Natural killer cell (primary cell): ENCODE measurements around the gene DUSP7. TPM values are rescaled to one million over a fixed set of nuclear protein-coding genes. Genes with fewer than 3 reads are reported as not detected.

Experiments used
- ATAC-seq, 3 donors: fragments of 150-1000 bp in 2 of 3; fragments of 200-7000 bp in 1 of 3; cut with Tn5 transposase; 1 replicate in 1 of 3; 2 replicates in 2 of 3; pipeline ENCODE4 v1.10.0; 2021; ENCODE audit warnings: mild to moderate bottlenecking in 2 of 3, moderate library complexity in 2 of 3
- DNase-seq, 2 donors: peaks; one replicate each; pipeline versions ENCODE4 v3.0.0 to v3.0.0-alpha.2; 2013 to 2021; ENCODE audit warnings: mixed read lengths in 1 of 2
- H3K27ac ChIP-seq: one replicate; pipeline ENCODE4 v1.5.1; 2013; ENCODE audit warnings: mild to moderate bottlenecking, low read length
- H3K27me3 ChIP-seq: one replicate; pipeline ENCODE4 v1.6.1; 2013; ENCODE audit warnings: low read length; ENCODE audit not compliant: control insufficient read depth, insufficient read depth
- H3K36me3 ChIP-seq: one replicate; pipeline ENCODE4 v1.6.1; 2013; ENCODE audit warnings: low read length; ENCODE audit not compliant: control insufficient read depth, insufficient read depth
- H3K4me1 ChIP-seq: one replicate; pipeline ENCODE4 v1.6.1; 2013; ENCODE audit warnings: low read length; ENCODE audit not compliant: control insufficient read depth, insufficient read depth
- H3K4me3 ChIP-seq: one replicate; pipeline ENCODE4 v1.5.1; 2013; ENCODE audit warnings: low read length
- H3K9me3 ChIP-seq: one replicate; pipeline ENCODE4 v1.6.1; 2013; ENCODE audit warnings: low read length; ENCODE audit not compliant: control insufficient read depth, insufficient read depth
- H3K27ac Mint-ChIP-seq, 2 donors: one replicate each; pipeline ENCODE4 v1.8.0; 2022; ENCODE audit warnings: mild to moderate bottlenecking in 2 of 2, mixed read lengths in 2 of 2, moderate library complexity in 1 of 2
- H3K27me3 Mint-ChIP-seq, 2 donors: one replicate each; pipeline ENCODE4 v1.8.0; 2022; ENCODE audit warnings: low read depth in 2 of 2, mixed read lengths in 2 of 2
- H3K36me3 Mint-ChIP-seq: one replicate; pipeline ENCODE4 v1.8.0; 2022; ENCODE audit warnings: mixed read lengths
- H3K4me1 Mint-ChIP-seq, 2 donors: one replicate each; pipeline ENCODE4 v1.8.0; 2022; ENCODE audit warnings: mixed read lengths in 2 of 2
- H3K4me3 Mint-ChIP-seq: one replicate; pipeline ENCODE4 v1.8.0; 2022; ENCODE audit warnings: mild to moderate bottlenecking, moderate library complexity, mixed read lengths
- H3K9me3 Mint-ChIP-seq, 2 donors: one replicate each; pipeline ENCODE4 v1.8.0; 2022; ENCODE audit warnings: mixed read lengths in 2 of 2
- WGBS: methylation state at CpG from one replicate; pipeline ENCODE4 v1.1.7; 2013; ENCODE audit warnings: missing lambda C conversion rate; ENCODE audit not compliant: insufficient coverage; 5-methylcytosine and 5-hydroxymethylcytosine counted together
- intact Hi-C: fragments of 100-400 bp; cut with micrococcal nuclease; formaldehyde crosslinking; loops from one replicate; pipeline ENCODE4 v1.14.2; 2022
- total RNA-seq, 4 donors: library from RNA; stranded (reverse); fragments of 120-200 nt in 1 of 4; gene quantifications; one replicate each; pipeline versions ENCODE4 v1.2.3 to v1.2.4, GENCODE V29; 2013 to 2022
- TF ChIP-seq, protein P1 (sequence below): fragments of 200-600 bp; IDR thresholded peaks from one replicate; pipeline ENCODE4 v1.8.0; 2022; ENCODE audit warnings: antibody characterized with exemption

Gene DUSP7
- total RNA-seq, 3 donors from 2014 or later (not counting 1 experiment from before 2014, with no cell fraction given), result 8.7 to 17.4 (median 11.6) TPM

DNA sequence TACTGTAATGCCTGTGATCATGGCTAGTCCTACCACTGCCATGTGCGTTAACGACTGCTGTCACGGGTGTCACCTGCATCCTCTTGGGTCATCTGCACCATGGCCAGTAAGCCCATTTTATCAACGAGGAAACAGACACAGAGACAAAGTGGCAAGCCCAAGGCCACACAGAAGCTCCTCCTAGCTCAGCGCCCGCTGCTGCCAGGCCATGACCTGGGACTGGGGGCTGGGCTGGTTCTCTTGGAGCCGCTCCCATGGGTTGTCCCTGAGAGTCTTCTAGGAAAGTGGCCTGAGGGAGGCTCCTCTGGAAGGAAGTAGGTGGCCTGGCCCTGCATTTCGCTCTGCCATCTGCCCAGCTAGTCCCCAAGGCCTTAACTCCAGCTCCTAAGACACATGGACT is 4.9 kb downstream of the DUSP7 start:
- Mint-ChIP-seq H3K27ac (peak overlapping the region; percentile 91 to 94), H3K36me3 (no peaks in the 10 kb centered on the region), H3K27me3 (no peaks in the 10 kb centered on the region), H3K9me3 (no peaks in the 10 kb centered on the region), H3K4me1 (peaks cover 37 to 63% of the 10 kb centered on the region in 2 donors), H3K4me3 (peak overlapping the region; percentile 93)
- Histone ChIP-seq H3K4me1 (peaks cover 69% of the 10 kb centered on the region), H3K27ac (peak overlapping the region; percentile 81), H3K9me3 (no peaks in the 10 kb centered on the region), H3K27me3 (no peaks in the 10 kb centered on the region), H3K4me3 (no peak overlapping the region), H3K36me3 (peaks cover 38% of the 10 kb centered on the region)
- ATAC-seq (no peak), DNase-seq (no peak)
- WGBS, result 89% methylated on average over 8 of the region's 8 CpGs
- intact Hi-C loops, result loop anchor here (5.0 kb wide), 2 partner anchors 49 to 71 kb away; no protein-coding TSS in a partner anchor
- TF ChIP-seq, protein P1, sequence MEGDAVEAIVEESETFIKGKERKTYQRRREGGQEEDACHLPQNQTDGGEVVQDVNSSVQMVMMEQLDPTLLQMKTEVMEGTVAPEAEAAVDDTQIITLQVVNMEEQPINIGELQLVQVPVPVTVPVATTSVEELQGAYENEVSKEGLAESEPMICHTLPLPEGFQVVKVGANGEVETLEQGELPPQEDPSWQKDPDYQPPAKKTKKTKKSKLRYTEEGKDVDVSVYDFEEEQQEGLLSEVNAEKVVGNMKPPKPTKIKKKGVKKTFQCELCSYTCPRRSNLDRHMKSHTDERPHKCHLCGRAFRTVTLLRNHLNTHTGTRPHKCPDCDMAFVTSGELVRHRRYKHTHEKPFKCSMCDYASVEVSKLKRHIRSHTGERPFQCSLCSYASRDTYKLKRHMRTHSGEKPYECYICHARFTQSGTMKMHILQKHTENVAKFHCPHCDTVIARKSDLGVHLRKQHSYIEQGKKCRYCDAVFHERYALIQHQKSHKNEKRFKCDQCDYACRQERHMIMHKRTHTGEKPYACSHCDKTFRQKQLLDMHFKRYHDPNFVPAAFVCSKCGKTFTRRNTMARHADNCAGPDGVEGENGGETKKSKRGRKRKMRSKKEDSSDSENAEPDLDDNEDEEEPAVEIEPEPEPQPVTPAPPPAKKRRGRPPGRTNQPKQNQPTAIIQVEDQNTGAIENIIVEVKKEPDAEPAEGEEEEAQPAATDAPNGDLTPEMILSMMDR, result no peak

DNA sequence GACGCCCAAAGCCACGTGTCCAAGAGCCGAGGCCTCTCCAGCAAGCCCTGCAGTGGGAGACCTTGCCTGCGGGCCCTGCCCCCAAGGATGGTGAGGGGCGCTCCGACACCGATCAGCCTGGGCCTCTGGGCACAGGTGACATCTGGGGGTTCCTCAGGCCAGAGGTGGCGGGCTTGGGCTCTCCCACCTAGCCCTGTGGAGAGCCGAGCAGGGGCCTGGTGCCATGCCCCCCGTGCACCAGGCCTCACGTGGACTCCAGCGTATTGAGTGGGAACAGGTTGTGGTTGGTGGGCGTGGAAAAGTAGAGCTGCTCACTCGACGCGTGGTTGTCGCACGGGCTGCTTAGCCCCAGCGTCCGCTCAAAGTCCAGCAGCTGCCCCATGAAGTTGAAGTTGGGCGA is 5.8 kb downstream of the DUSP7 start:
- Mint-ChIP-seq H3K27me3 (no peaks in the 10 kb centered on the region), H3K27ac (peak overlapping the region; percentile 91 to 94), H3K36me3 (no peaks in the 10 kb centered on the region), H3K4me1 (peaks cover 34 to 59% of the 10 kb centered on the region in 2 donors), H3K4me3 (no peak overlapping the region), H3K9me3 (no peaks in the 10 kb centered on the region)
- H3K4me3 ChIP-seq, result no peak overlapping the region
- WGBS, result 87% methylated on average over 21 of the region's 21 CpGs
- TF ChIP-seq, protein P1, result no peak
- H3K9me3 ChIP-seq, result no peaks in the 10 kb centered on the region
- intact Hi-C loops, result loop anchor here (5.0 kb wide), 2 partner anchors 48 to 72 kb away; no protein-coding TSS in a partner anchor
- no peak for ATAC-seq
- DNase-seq, result no peak
- H3K4me1 ChIP-seq, result peaks cover 69% of the 10 kb centered on the region
- no peaks in the 10 kb centered on the region for H3K27me3 ChIP-seq
- peak overlapping the region; percentile 81 for H3K27ac ChIP-seq
- H3K36me3 ChIP-seq, result peaks cover 38% of the 10 kb centered on the region

DNA sequence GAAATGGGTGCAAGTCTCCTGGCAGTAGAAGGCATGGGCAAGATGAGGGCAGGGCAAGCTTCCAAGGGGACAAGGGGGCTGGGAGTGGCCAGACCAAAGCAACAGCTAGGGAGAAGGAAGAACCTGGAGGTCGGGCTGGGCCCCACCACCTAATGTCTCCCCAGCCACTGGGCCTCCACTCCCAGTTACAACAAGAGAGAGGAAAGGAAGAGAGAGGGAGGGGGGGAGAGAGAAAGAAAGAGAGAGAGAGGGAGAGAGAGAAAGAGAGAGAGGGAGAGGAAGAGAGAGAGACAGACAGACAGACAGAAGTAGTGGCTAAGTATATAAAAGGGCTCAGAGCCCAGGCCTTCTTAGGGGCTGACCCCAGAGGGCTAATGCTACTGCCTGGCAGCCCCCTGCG is 6.9 kb downstream of the DUSP7 start:
- H3K27me3 Mint-ChIP-seq, result no peaks in the 10 kb centered on the region
- intact Hi-C loops, result no loop called here
- TF ChIP-seq, protein P1, result no peak

More for the DNA sequence above, 6.9 kb downstream of the DUSP7 start:
- H3K9me3 ChIP-seq, result no peaks in the 10 kb centered on the region
- H3K27ac ChIP-seq, result peak overlapping the region; percentile 27
- Mint-ChIP-seq H3K27ac (peak overlapping the region; percentile 82 to 91), H3K4me1 (peaks cover 26 to 53% of the 10 kb centered on the region in 2 donors), H3K36me3 (no peaks in the 10 kb centered on the region), H3K4me3 (peak overlapping the region; percentile 49), H3K9me3 (no peaks in the 10 kb centered on the region)
- H3K4me3 ChIP-seq, result no peak overlapping the region
- H3K27me3 ChIP-seq, result no peaks in the 10 kb centered on the region
- H3K4me1 ChIP-seq, result peaks cover 60% of the 10 kb centered on the region
- peaks cover 38% of the 10 kb centered on the region for H3K36me3 ChIP-seq
- no peak for ATAC-seq
- DNase-seq, result no peak
- WGBS, result 92% methylated on average over 1 of the region's 2 CpGs
